ENCODE results near the gene PARN. TPM values are rescaled to one million over a fixed set of nuclear protein-coding genes. Genes with fewer than 3 reads are reported as not detected.

Gene PARN
- total and polyA plus RNA-seq, 9 of the 15 experiments (the other 6 are each of a cell fraction or from before 2014, with no cell fraction given) = 9.6 to 51.3 (median 40.4) TPM

DNA sequence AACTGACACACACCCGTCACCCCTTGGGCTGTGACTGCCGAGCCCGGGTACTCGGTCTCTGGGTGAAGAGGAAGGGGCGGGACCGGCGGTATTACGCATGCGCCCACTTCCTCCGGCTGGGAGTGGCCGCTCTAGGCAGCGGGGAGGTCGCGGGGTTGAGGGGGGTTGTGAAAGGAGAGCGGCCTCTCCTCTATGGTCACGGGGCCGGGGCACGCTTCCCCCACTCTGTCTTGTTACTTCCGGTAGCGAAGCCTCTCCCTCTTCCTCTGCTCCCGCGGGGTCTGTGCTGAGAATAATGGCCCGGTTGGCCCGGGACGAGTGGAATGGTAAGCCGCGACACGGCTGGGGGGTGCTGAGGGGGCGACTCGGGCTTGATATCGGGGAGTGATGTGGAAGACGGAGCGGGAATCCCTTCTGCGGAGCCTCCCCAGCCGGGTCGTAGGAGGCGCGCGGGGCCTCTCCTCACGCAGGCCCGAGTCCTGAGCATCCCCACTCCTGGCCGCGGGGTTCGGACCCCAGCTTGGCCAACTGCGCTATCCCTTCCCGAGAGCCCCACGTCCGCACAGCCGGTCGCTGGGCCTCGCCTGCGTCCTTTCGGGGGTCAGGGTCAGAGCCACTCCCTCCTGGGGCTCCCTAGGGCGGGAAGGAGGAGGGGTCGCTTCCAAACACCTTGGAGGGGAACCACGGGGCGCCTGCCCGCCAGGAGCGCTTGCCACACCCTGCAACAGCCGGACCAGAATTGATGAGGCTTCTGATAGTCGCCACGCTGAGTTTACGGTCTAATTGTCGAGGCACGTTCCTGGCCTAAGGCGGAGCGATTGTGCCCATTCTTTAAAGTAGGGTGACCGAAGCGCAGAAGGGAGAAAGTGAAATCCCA is 2.9 kb upstream of the PARN start, which contains the start of gene BFAR (continued):
- TF ChIP-seq TAF15 (IDR thresholded peaks at IDR 0.05; ENCODE audit: low read depth, low read length) = no peak
- peak; percentile 68 for TF ChIP-seq SIN3B (IDR thresholded peaks at IDR 0.05; ENCODE audit: low read depth)
- peak; percentile 89 for TF ChIP-seq THAP12 (CRISPR knock-in tag; IDR thresholded peaks at IDR 0.05)
- peak; percentile 55; the same call in 1 of the 2 replicates for TF ChIP-seq CEBPB (tag; IDR thresholded peaks at IDR 0.05)
- peak; percentile 45 for TF ChIP-seq MEIS2 (IDR thresholded peaks at IDR 0.05; ENCODE audit: partially characterized antibody)
- TF ChIP-seq, protein P1, sequence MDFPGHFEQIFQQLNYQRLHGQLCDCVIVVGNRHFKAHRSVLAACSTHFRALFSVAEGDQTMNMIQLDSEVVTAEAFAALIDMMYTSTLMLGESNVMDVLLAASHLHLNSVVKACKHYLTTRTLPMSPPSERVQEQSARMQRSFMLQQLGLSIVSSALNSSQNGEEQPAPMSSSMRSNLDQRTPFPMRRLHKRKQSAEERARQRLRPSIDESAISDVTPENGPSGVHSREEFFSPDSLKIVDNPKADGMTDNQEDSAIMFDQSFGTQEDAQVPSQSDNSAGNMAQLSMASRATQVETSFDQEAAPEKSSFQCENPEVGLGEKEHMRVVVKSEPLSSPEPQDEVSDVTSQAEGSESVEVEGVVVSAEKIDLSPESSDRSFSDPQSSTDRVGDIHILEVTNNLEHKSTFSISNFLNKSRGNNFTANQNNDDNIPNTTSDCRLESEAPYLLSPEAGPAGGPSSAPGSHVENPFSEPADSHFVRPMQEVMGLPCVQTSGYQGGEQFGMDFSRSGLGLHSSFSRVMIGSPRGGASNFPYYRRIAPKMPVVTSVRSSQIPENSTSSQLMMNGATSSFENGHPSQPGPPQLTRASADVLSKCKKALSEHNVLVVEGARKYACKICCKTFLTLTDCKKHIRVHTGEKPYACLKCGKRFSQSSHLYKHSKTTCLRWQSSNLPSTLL (IDR thresholded peaks at IDR 0.05) = no peak
- TF ChIP-seq CXXC5 (CRISPR knock-in tag; IDR thresholded peaks at IDR 0.05) = peak; percentile 40
- TF ChIP-seq, protein P2, sequence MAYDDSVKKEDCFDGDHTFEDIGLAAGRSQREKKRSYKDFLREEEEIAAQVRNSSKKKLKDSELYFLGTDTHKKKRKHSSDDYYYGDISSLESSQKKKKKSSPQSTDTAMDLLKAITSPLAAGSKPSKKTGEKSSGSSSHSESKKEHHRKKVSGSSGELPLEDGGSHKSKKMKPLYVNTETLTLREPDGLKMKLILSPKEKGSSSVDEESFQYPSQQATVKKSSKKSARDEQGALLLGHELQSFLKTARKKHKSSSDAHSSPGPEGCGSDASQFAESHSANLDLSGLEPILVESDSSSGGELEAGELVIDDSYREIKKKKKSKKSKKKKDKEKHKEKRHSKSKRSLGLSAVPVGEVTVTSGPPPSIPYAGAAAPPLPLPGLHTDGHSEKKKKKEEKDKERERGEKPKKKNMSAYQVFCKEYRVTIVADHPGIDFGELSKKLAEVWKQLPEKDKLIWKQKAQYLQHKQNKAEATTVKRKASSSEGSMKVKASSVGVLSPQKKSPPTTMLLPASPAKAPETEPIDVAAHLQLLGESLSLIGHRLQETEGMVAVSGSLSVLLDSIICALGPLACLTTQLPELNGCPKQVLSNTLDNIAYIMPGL (CRISPR knock-in tag; IDR thresholded peaks at IDR 0.05) = peak; percentile 46; the same call in 1 of the 2 replicates
- TF ChIP-seq CBX2 (IDR thresholded peaks at IDR 0.05; ENCODE audit: insufficient read depth, low read length, poor library complexity, severe bottlenecking) = no peak
- TF ChIP-seq E2F6 (IDR thresholded peaks at IDR 0.05; ENCODE audit: borderline replicate concordance in 1 of 2, extremely low read depth in 1 of 2, insufficient read depth in 1 of 2, insufficient read length in 1 of 2, low read depth in 1 of 2, low read length in 1 of 2, poor library complexity in 1 of 2, severe bottlenecking in 1 of 2) = peak in 1 of 2 experiments; percentile 48
- TF ChIP-seq, protein P3, sequence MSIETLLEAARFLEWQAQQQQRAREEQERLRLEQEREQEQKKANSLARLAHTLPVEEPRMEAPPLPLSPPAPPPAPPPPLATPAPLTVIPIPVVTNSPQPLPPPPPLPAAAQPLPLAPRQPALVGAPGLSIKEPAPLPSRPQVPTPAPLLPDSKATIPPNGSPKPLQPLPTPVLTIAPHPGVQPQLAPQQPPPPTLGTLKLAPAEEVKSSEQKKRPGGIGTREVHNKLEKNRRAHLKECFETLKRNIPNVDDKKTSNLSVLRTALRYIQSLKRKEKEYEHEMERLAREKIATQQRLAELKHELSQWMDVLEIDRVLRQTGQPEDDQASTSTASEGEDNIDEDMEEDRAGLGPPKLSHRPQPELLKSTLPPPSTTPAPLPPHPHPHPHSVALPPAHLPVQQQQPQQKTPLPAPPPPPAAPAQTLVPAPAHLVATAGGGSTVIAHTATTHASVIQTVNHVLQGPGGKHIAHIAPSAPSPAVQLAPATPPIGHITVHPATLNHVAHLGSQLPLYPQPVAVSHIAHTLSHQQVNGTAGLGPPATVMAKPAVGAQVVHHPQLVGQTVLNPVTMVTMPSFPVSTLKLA (conservative IDR thresholded peaks at IDR 0.05) = peak; percentile 82 to 92
- TF ChIP-seq EP400 (IDR thresholded peaks at IDR 0.05) = peak; percentile 83
- no peak for TF ChIP-seq E2F8 (IDR thresholded peaks at IDR 0.05; ENCODE audit: low read depth, partially characterized antibody)

Data from K562 (cell line).